H1 (cell line): ENCODE data around the gene RASSF5. TPM values are rescaled to one million over a fixed set of nuclear protein-coding genes. Genes with fewer than 3 reads are reported as not detected.

ENCODE experiments used
- CHD7 ChIP-seq: fragments of 300-600 bp; sonication (generic); IDR thresholded peaks from 2 replicates; pipeline ENCODE4 v1.7.1; 2012; ENCODE audit warnings: low read length, moderate library complexity, mild to moderate bottlenecking, inconsistent platforms; ENCODE audit not compliant: insufficient replicate concordance
- GABPA ChIP-seq: IDR thresholded peaks from 2 replicates; pipeline ENCODE4 v1.6.1; 2011; ENCODE audit warnings: mild to moderate bottlenecking, low read length, moderate library complexity, borderline replicate concordance; ENCODE audit not compliant: insufficient read depth
- HDAC2 ChIP-seq, 2 experiments: fragments of 300-600 bp in 1 of 2; sonication (generic) in 1 of 2; IDR thresholded peaks; 2 replicates each; pipeline ENCODE4 v1.6.1; 2011 to 2012; ENCODE audit warnings: low read depth in 2 of 2, low read length in 2 of 2, mild to moderate bottlenecking in 2 of 2, moderate library complexity in 2 of 2, borderline replicate concordance in 1 of 2, inconsistent platforms in 1 of 2
- MAX ChIP-seq: IDR thresholded peaks from 2 replicates; pipeline ENCODE4 v1.6.1; 2012; ENCODE audit warnings: inconsistent platforms
- NANOG ChIP-seq: IDR thresholded peaks from 2 replicates; pipeline ENCODE4 v1.6.1; 2011; ENCODE audit warnings: low read length, low read depth, mild to moderate bottlenecking, inconsistent platforms; ENCODE audit not compliant: insufficient read depth, poor library complexity, severe bottlenecking
- RNF2 ChIP-seq: fragments of 200-900, 300-1000 bp; sonication (generic); IDR thresholded peaks from 2 replicates; pipeline ENCODE4 v1.7.1; 2016; ENCODE audit warnings: borderline replicate concordance, low read depth, mild to moderate bottlenecking, antibody characterized with exemption, low read length; ENCODE audit not compliant: poor library complexity, severe bottlenecking; ENCODE audit errors: missing control alignments
- TCF12 ChIP-seq: IDR thresholded peaks from 2 replicates; pipeline ENCODE4 v1.6.1; 2011; ENCODE audit warnings: low read depth, mild to moderate bottlenecking, low read length
- polyA plus RNA-seq, 7 experiments: library from polyadenylated mRNA; depleted of rRNA in 3 of 7; stranded (reverse) in 5 of 7; unstranded in 2 of 7; fragments of >200 nt in 5 of 7; fragments of 200-250 nt in 2 of 7; gene quantifications; 1 replicate in 5 of 7; 2 replicates in 1 of 7; 4 replicates in 1 of 7; pipeline versions ENCODE4 v1.2.1 to v1.2.3, GENCODE V29; 2011 to 2013; ENCODE audit warnings: missing spikeins in 2 of 7, mixed read lengths in 2 of 7
- total RNA-seq: library from RNA; stranded (reverse); fragmentation: NEBNext Ultra II Directional; extraction: Animal tissue kit (Norgen Biotek cat#: 25700); gene quantifications from 2 replicates; pipeline ENCODE4 v1.2.1, GENCODE V29; 2021

The RASSF5 gene
- total and polyA plus RNA-seq, 2 of the 8 experiments (the other 6 are each of a cell fraction or from before 2014, with no cell fraction given) = 0.82 to 1.8 TPM

GRCh38 chr1:206600527-206600926 lies 93.2 kb downstream of the RASSF5 start (continued):
- no peak for TF ChIP-seq CHD7
- TF ChIP-seq HDAC2 (IDR thresholded peaks at IDR 0.05; ENCODE audit: borderline replicate concordance in 1 of 2, low read depth in 2 of 2, low read length in 2 of 2) = no peak
- no peak for TF ChIP-seq GABPA
- no peak for TF ChIP-seq RNF2
- no peak for TF ChIP-seq NANOG
- TF ChIP-seq TCF12 = no peak
- TF ChIP-seq MAX = no peak
